Measurements from ENCODE around the gene DDX50. TPM values are rescaled to one million over a fixed set of nuclear protein-coding genes. Genes with fewer than 3 reads are reported as not detected.

The DDX50 gene
- total RNA-seq, 1 experiment from 2014 or later: 50.7 TPM

- Histone ChIP-seq H4K5ac (ENCODE audit: insufficient read length, low read depth, low read length) (no peak overlapping the region), H3K14ac (ENCODE audit: insufficient read depth, low read length) (no peak overlapping the region), H2BK12ac (ENCODE audit: insufficient read length, low read depth, low read length) (no peak overlapping the region), H2AK5ac (ENCODE audit: insufficient read length, low read length) (no peak overlapping the region), H2BK15ac (ENCODE audit: low read depth, low read length) (no peak overlapping the region), H3K23ac (ENCODE audit: insufficient read length, low read depth, low read length) (no peak overlapping the region), H4K8ac (replicated peaks; ENCODE audit: insufficient read length, low read depth, low read length) (no peak overlapping the region), H3K56ac (ENCODE audit: insufficient read length, low read depth, low read length) (no peak overlapping the region), H3K23me2 (ENCODE audit: insufficient read length, low read depth, low read length, poor library complexity, severe bottlenecking) (no peaks in the 10 kb centered on the region), H4K20me1 (ENCODE audit: control insufficient read depth, insufficient read depth, insufficient read length) (no peaks in the 10 kb centered on the region), H3K9me3 (ENCODE audit: control insufficient read depth, low read depth, low read length) (no peaks in the 10 kb centered on the region), H2BK20ac (ENCODE audit: low read depth, low read length, poor library complexity, severe bottlenecking) (no peak overlapping the region), H3K27ac (ENCODE audit: insufficient read length, low read depth, low read length) (no peak overlapping the region), H4K91ac (ENCODE audit: insufficient read length, low read depth, low read length) (no peak overlapping the region), H2BK120ac (ENCODE audit: low read depth, low read length, poor library complexity, severe bottlenecking) (no peak overlapping the region), H3K4ac (ENCODE audit: low read depth, low read length) (no peak overlapping the region), H2AFZ (ENCODE audit: low read length) (no peak overlapping the region), H3K27me3 (ENCODE audit: insufficient read depth, low read length) (no peaks in the 10 kb centered on the region), H3K4me2 (ENCODE audit: insufficient read depth, insufficient read length, low read length) (no peak overlapping the region), H3K79me1 (ENCODE audit: insufficient read depth, low read depth, low read length, poor library complexity, severe bottlenecking) (no peaks in the 10 kb centered on the region), H2BK5ac (ENCODE audit: insufficient read length, low read length) (no peak overlapping the region), H3K9ac (ENCODE audit: extremely low read depth, insufficient read length, low read length) (no peak overlapping the region), H3K18ac (ENCODE audit: insufficient read length, low read depth, low read length) (no peak overlapping the region), H3T11ph (ENCODE audit: low read length) (no peak overlapping the region), H3K4me1 (ENCODE audit: insufficient read depth, low read length) (no peaks in the 10 kb centered on the region; the same call in 1 of the 2 replicates), H3K79me2 (ENCODE audit: insufficient read depth, low read length) (peaks cover 22% of the 10 kb centered on the region; the same call in 1 of the 2 replicates)
- H3K4me1 Mint-ChIP-seq: peaks cover 19 to 23% of the 10 kb centered on the region in 2 experiments
- no peaks in the 10 kb centered on the region for H3K27me3 Mint-ChIP-seq (ENCODE audit: low read depth)
- no CpG with 5 or more reads among the region's 2 CpGs for WGBS (ENCODE audit: extremely low coverage, insufficient read length, low lambda C conversion rate)
- H3K36me3 Mint-ChIP-seq (ENCODE audit: insufficient read depth in 1 of 3, low read depth in 3 of 3): peaks cover 0 to 24% (median 8%) of the 10 kb centered on the region in 3 experiments; a peak in 5 of 7 replicates
- DNase-seq: no peak
- no peaks in the 10 kb centered on the region for H3K9me3 Mint-ChIP-seq
- H3K27ac Mint-ChIP-seq: peak overlapping the region; percentile 45 to 79 (median 50); a peak in 5 of 7 replicates
- no peak for TF ChIP-seq CTCF (conservative IDR thresholded peaks at IDR 0.05)
- no peak overlapping the region; a peak in 1 of 5 replicates for H3K4me3 Mint-ChIP-seq
These were observed 91.7 kb downstream of the DDX50 start for GRCh38 chr10:68992636-68993440.

Other genes starting within 250 kb of the DDX50 start
- gene CCAR1, start 180.1 kb upstream of the DDX50 start, total RNA-seq (2021): 113 and 118 TPM in 2 replicates
- gene STOX1, start 73.8 kb upstream of the DDX50 start, total RNA-seq (2021): 5.8 and 5.9 TPM in 2 replicates
- gene DDX21, start 54.9 kb downstream of the DDX50 start, total RNA-seq (2021): 180 TPM in 2 replicates
- 44.7 and 45.5 TPM in 2 replicates for gene KIFBP, start 87.5 kb downstream of the DDX50 start, total RNA-seq (2021)
- gene SRGN, start 186.8 kb downstream of the DDX50 start, total RNA-seq (2021): not detected in 2 replicates
- 41.8 and 43.8 TPM in 2 replicates for gene VPS26A, start 222.9 kb downstream of the DDX50 start, total RNA-seq (2021)

Data from H9 (cell line).